ENCODE measurements around the gene PRDM5. TPM values are rescaled to one million over a fixed set of nuclear protein-coding genes. Genes with fewer than 3 reads are reported as not detected.

Gene PRDM5
- total RNA-seq, 1 experiment from 2014 or later, result 5.1 TPM

DNA sequence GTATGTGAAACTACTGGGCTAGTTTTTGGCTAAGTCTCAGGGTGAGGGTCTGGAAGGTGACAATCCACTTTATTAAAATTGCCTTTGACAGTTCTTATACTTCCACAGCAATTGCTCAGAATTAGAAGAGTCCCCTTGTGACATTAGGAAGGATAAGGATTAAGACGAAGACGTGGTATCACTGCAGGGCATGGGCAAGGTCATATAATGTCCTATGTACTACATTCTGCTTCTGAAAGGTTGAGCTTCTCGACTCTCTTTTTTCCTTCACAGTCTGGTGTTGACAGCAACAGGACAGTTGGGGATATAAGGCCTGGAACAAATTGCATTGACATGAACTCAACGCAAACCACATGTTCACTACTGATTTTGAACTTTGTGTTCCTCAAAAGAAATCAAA, 40.9 kb upstream of the PRDM5 start:
- Histone ChIP-seq H3K9ac (ENCODE audit: low read length) (no peak overlapping the region), H3K4me2 (ENCODE audit: low read length) (no peak overlapping the region), H3K9me2 (ENCODE audit: insufficient read depth) (no peaks in the 10 kb centered on the region), H3K79me2 (ENCODE audit: insufficient read depth, low read length) (no peaks in the 10 kb centered on the region), H3K9me3 (ENCODE audit: control insufficient read depth in 1 of 2, insufficient read depth in 1 of 2, low read depth in 1 of 2, low read length in 2 of 2) (no peaks in the 10 kb centered on the region), H3K27ac (ENCODE audit: low read depth, low read length) (no peak overlapping the region), H2AFZ (ENCODE audit: low read depth, low read length, poor library complexity, severe bottlenecking) (no peak overlapping the region), H3K4me1 (ENCODE audit: control insufficient read depth in 1 of 2, insufficient read depth in 2 of 2, low read length in 2 of 2) (no peaks in the 10 kb centered on the region), H3K27me3 (ENCODE audit: insufficient read depth, low read length) (no peaks in the 10 kb centered on the region), H4K20me1 (ENCODE audit: insufficient read depth) (no peaks in the 10 kb centered on the region), H3K4me3 (replicated peaks in 1 of 2; ENCODE audit: low read depth in 1 of 2, low read length in 2 of 2) (no peak overlapping the region), H3K36me3 (ENCODE audit: control insufficient read depth in 1 of 2, insufficient read depth in 2 of 2, low read length in 2 of 2) (no peaks in the 10 kb centered on the region)
- POLR2A ChIA-PET, result no interaction called here
- CTCF ChIA-PET, result no interaction called here
- RAD21 ChIA-PET (ENCODE audit: low non-redundant PET in 1 of 2, low total read pairs in 2 of 2, uncharacterized antibody in 2 of 2, unreplicated experiment in 2 of 2), result no interaction called here
- no peak for TF ChIP-seq SIN3A (IDR thresholded peaks at IDR 0.05; ENCODE audit: low read depth)
- TF ChIP-seq POLR2AphosphoS5 (IDR thresholded peaks at IDR 0.05; ENCODE audit: low read depth, low read length), result no peak
- TF ChIP-seq, protein P1, sequence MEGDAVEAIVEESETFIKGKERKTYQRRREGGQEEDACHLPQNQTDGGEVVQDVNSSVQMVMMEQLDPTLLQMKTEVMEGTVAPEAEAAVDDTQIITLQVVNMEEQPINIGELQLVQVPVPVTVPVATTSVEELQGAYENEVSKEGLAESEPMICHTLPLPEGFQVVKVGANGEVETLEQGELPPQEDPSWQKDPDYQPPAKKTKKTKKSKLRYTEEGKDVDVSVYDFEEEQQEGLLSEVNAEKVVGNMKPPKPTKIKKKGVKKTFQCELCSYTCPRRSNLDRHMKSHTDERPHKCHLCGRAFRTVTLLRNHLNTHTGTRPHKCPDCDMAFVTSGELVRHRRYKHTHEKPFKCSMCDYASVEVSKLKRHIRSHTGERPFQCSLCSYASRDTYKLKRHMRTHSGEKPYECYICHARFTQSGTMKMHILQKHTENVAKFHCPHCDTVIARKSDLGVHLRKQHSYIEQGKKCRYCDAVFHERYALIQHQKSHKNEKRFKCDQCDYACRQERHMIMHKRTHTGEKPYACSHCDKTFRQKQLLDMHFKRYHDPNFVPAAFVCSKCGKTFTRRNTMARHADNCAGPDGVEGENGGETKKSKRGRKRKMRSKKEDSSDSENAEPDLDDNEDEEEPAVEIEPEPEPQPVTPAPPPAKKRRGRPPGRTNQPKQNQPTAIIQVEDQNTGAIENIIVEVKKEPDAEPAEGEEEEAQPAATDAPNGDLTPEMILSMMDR (IDR thresholded peaks at IDR 0.05 in 2 of 3, conservative IDR thresholded peaks at IDR 0.05 in 1 of 3; ENCODE audit: borderline replicate concordance in 1 of 3, insufficient read depth in 1 of 3, low read depth in 2 of 3, low read length in 2 of 3), result no peak
- TF ChIP-seq SRF (IDR thresholded peaks at IDR 0.05; ENCODE audit: low read depth), result no peak
- no peak for TF ChIP-seq EGR1 (IDR thresholded peaks at IDR 0.05; ENCODE audit: low read depth)
- TF ChIP-seq EZH2phosphoT487 (IDR thresholded peaks at IDR 0.05; ENCODE audit: borderline replicate concordance), result no peak
- no peak for TF ChIP-seq POLR2A (IDR thresholded peaks at IDR 0.05; ENCODE audit: borderline replicate concordance, extremely low read depth, insufficient read depth, insufficient read length)
- no peak for TF ChIP-seq CEBPB (IDR thresholded peaks at IDR 0.05; ENCODE audit: low read depth)
- no peak for TF ChIP-seq JUND (IDR thresholded peaks at IDR 0.05)
- TF ChIP-seq, protein P2, sequence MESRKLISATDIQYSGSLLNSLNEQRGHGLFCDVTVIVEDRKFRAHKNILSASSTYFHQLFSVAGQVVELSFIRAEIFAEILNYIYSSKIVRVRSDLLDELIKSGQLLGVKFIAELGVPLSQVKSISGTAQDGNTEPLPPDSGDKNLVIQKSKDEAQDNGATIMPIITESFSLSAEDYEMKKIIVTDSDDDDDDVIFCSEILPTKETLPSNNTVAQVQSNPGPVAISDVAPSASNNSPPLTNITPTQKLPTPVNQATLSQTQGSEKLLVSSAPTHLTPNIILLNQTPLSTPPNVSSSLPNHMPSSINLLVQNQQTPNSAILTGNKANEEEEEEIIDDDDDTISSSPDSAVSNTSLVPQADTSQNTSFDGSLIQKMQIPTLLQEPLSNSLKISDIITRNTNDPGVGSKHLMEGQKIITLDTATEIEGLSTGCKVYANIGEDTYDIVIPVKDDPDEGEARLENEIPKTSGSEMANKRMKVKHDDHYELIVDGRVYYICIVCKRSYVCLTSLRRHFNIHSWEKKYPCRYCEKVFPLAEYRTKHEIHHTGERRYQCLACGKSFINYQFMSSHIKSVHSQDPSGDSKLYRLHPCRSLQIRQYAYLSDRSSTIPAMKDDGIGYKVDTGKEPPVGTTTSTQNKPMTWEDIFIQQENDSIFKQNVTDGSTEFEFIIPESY (IDR thresholded peaks at IDR 0.05; ENCODE audit: extremely low read depth, insufficient replicate concordance, low read length), result no peak
- TF ChIP-seq, protein P3, sequence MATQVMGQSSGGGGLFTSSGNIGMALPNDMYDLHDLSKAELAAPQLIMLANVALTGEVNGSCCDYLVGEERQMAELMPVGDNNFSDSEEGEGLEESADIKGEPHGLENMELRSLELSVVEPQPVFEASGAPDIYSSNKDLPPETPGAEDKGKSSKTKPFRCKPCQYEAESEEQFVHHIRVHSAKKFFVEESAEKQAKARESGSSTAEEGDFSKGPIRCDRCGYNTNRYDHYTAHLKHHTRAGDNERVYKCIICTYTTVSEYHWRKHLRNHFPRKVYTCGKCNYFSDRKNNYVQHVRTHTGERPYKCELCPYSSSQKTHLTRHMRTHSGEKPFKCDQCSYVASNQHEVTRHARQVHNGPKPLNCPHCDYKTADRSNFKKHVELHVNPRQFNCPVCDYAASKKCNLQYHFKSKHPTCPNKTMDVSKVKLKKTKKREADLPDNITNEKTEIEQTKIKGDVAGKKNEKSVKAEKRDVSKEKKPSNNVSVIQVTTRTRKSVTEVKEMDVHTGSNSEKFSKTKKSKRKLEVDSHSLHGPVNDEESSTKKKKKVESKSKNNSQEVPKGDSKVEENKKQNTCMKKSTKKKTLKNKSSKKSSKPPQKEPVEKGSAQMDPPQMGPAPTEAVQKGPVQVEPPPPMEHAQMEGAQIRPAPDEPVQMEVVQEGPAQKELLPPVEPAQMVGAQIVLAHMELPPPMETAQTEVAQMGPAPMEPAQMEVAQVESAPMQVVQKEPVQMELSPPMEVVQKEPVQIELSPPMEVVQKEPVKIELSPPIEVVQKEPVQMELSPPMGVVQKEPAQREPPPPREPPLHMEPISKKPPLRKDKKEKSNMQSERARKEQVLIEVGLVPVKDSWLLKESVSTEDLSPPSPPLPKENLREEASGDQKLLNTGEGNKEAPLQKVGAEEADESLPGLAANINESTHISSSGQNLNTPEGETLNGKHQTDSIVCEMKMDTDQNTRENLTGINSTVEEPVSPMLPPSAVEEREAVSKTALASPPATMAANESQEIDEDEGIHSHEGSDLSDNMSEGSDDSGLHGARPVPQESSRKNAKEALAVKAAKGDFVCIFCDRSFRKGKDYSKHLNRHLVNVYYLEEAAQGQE (IDR thresholded peaks at IDR 0.05; ENCODE audit: low read depth), result no peak
- TF ChIP-seq TCF7L2 (IDR thresholded peaks at IDR 0.05; ENCODE audit: borderline replicate concordance, extremely low read depth, insufficient read depth, insufficient read length), result no peak
- TF ChIP-seq ZFX (IDR thresholded peaks at IDR 0.05), result no peak
- no peak for TF ChIP-seq SP1 (IDR thresholded peaks at IDR 0.05; ENCODE audit: low read depth)
- TF ChIP-seq ZNF274 (IDR thresholded peaks at IDR 0.05; ENCODE audit: low read depth, low read length), result no peak
- intact Hi-C loops (cut with micrococcal nuclease), result no loop called here
- DNase-seq (ENCODE audit: low read depth, low spot score) (no peak), ATAC-seq (no peak)
- no TSS peak for BruUV-seq (replicated peaks)
